GM20431 (cell line): ENCODE measurements around the gene EFS.

Experiments used
- in situ Hi-C: fragments of 300-500 bp; cut with MseI, MboI; formaldehyde crosslinking; loops from one replicate; pipeline ENCODE4 v1.15.0; 2020; ENCODE audit warnings: low sequenced_read_pairs; ENCODE audit not compliant: unreplicated experiment

Gene EFS

GRCh38 chr14:23380197-23380914 is 15.4 kb upstream of the EFS start:
- in situ Hi-C loops = no loop called here

GRCh38 chr14:23379366-23380196 is 14.6 kb upstream of the EFS start:
- in situ Hi-C loops = no loop called here

GRCh38 chr14:23378612-23379220 is 13.7 kb upstream of the EFS start:
- in situ Hi-C loops = no loop called here

- in situ Hi-C loops = no loop called here
Measured at GRCh38 chr14:23377573-23378563, 12.9 kb upstream of the EFS start.

- in situ Hi-C loops = no loop called here
Measured at GRCh38 chr14:23377198-23377550, 12.2 kb upstream of the EFS start.

- in situ Hi-C loops = no loop called here
Measured at GRCh38 chr14:23376482-23377197, 11.7 kb upstream of the EFS start, which contains the start of gene CMTM5. Gene CMTM5 (plus strand): TSS chr14:23377046. CDS start chr14:23377252, 206 bp downstream.

GRCh38 chr14:23375527-23376251 is 10.7 kb upstream of the EFS start:
- in situ Hi-C loops = no loop called here

- in situ Hi-C loops = no loop called here
Measured at GRCh38 chr14:23373041-23373440, 8.1 kb upstream of the EFS start.

- in situ Hi-C loops = no loop called here
Measured at GRCh38 chr14:23372509-23372908, 7.5 kb upstream of the EFS start, which contains the start of gene IL25. Gene IL25 (plus strand): TSS chr14:23372809.

GRCh38 chr14:23371865-23372264 is 6.9 kb upstream of the EFS start:
- in situ Hi-C loops = no loop called here

GRCh38 chr14:23370221-23370620 is 5.2 kb upstream of the EFS start:
- in situ Hi-C loops = no loop called here

GRCh38 chr14:23366426-23366921 is 1.5 kb upstream of the EFS start:
- in situ Hi-C loops = no loop called here

GRCh38 chr14:23365732-23366425 is 907 bp upstream of the EFS start:
- in situ Hi-C loops = no loop called here

- in situ Hi-C loops = no loop called here
Measured at GRCh38 chr14:23364164-23365035, 572 bp downstream of the EFS start.

- in situ Hi-C loops = no loop called here
Measured at GRCh38 chr14:23362200-23362599, 2.8 kb downstream of the EFS start.

GRCh38 chr14:23361763-23362162 is 3.2 kb downstream of the EFS start:
- in situ Hi-C loops = no loop called here

GRCh38 chr14:23361320-23361719 is 3.7 kb downstream of the EFS start:
- in situ Hi-C loops = no loop called here
